NCI-H2196 (cell line): ENCODE measurements around the gene SH2D6.
"Not testable (repeated sequence)": the region's sequence is repeated elsewhere in the genome, so short reads cannot be mapped to it uniquely, and the experiment has no call there.

Experiments
- DNase-seq: peaks from one replicate; lab custom pipeline; 2025; ENCODE audit not compliant: unreplicated experiment; lab: John Stamatoyannopoulos, UW

Gene SH2D6

GRCh38 chr2:85468096-85468703, 49.7 kb downstream of the SH2D6 start:
- DNase-seq = no peak

DNA sequence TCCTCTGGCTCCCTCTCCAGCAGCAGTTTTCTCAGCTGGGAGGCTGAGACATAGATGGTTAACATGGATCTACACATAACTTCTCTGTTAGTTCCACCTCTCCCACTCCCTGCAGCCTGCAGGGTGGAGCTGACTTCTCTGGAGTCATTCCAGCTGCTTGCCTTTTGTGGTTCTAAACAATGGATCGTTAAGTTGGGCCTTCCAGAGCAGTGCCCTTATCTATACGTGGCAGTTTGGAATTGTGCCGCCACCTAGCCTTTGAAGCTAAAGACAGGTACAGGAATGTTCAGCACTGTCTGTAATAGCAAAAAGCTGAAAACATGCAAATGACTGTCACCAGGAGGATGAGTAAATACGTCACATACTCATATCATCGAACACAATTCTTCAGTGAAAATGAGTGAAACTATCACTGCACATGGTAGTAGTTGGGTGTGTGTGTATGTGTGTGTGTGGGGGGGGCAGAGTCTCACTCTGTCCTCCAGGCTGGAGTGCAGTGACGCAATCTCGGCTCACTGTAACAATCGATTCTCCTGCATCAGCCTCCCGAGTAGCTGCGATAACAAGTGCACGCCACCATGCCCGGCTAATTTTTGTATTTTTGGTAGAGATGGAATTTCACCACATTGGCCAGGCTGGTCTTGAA, 50.3 kb downstream of the SH2D6 start:
- no peak for DNase-seq

DNA sequence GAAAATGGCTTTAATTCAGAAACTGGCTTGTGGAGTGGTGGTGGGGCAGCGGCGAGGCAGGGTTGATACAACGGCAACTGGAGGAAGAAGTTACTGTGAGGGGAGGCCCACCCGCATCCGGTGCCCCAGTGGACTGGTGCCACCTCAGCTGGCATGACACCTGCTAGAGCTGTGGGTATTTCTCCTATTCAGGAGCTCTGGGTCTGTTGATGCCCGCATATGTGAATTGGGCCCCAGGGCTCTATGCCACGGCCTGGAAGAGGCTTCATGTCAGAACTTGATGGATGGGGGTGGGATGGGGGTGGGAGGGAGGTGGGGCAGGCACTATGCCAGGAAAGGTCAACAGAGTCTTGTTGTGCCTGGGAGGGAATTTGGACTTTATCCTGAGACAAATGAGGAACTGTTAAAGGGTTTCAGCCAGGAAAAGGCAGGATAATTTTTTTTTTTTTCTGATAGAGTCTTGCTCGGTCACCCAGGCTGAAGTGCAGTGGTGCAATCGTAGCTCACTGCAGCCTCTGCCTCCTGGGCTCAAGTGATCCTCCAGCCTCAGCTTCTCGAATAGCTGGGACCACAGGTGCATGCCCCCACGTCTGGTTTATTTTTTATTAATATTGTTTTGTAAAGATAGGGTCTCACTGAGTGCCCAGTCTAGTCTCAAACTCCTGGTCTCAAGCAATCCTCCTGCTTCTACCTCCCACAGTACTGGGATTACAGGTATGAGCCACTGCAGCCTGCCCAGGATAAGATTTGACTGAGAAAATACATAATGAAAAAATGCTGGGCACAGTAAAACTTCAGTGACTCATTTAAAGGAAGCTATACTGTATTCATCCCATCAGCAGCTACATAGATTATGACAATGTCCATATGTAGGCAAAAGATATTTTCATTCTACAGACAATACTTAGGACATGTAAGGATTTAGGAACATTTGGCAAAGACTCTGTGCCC, 52.6 kb downstream of the SH2D6 start:
- no peak for DNase-seq

GRCh38 chr2:85472261-85472660, 53.7 kb downstream of the SH2D6 start:
- no peak for DNase-seq

- no peak for DNase-seq
Measured at GRCh38 chr2:85475799-85476490, 57.4 kb downstream of the SH2D6 start.

- DNase-seq = no peak
Measured at GRCh38 chr2:85476624-85477023, 58.1 kb downstream of the SH2D6 start.

GRCh38 chr2:85477884-85478283, 59.4 kb downstream of the SH2D6 start:
- no peak for DNase-seq

- no peak for DNase-seq
Measured at GRCh38 chr2:85481818-85482777, 63.6 kb downstream of the SH2D6 start.

- not testable (repeated sequence) for DNase-seq
Measured at GRCh38 chr2:85484615-85485014, 66.1 kb downstream of the SH2D6 start.

GRCh38 chr2:85485815-85486214, 67.3 kb downstream of the SH2D6 start:
- no peak for DNase-seq
